NOMO-1 (cell line): ENCODE measurements around the gene OSBPL5.
A peak's percentile ranks its signal among the peaks of the same experiment; 100 is the strongest.

ENCODE experiments used
- DNase-seq, 2 experiments: peaks; one replicate each; lab custom pipeline; 2025; ENCODE audit not compliant: unreplicated experiment in 2 of 2; lab: John Stamatoyannopoulos, UW

OSBPL5 gene

GRCh38 chr11:3164552-3165151, 458 bp downstream of the OSBPL5 start:
- no peak for DNase-seq

GRCh38 chr11:3164138-3164551, 965 bp downstream of the OSBPL5 start:
- peak in 1 of 2 experiments; percentile 15 for DNase-seq

GRCh38 chr11:3163241-3163981, 1.7 kb downstream of the OSBPL5 start:
- no peak for DNase-seq

GRCh38 chr11:3162410-3163240, 2.5 kb downstream of the OSBPL5 start:
- DNase-seq, result no peak

- no peak for DNase-seq
These were observed 3.2 kb downstream of the OSBPL5 start for GRCh38 chr11:3161720-3162409.

DNA sequence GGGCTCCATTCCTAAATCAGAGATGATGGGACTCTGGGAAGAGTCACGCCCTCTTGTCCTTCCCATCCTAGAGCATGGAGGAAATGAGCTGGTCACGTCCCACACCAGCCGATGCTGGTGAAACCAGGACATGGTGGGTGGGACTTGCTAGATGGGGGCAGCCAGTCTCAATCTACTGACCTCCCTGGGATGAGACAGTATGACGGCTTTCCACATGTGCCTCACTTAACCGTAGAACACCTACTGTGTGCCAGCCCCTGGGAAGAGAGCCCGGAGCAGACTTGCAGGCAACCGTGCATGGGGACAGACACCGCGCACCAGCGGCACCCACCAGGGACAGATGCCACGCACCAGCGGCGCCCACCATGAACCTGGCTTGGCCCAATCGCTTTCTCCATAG, 3.8 kb downstream of the OSBPL5 start:
- DNase-seq, result no peak

DNA sequence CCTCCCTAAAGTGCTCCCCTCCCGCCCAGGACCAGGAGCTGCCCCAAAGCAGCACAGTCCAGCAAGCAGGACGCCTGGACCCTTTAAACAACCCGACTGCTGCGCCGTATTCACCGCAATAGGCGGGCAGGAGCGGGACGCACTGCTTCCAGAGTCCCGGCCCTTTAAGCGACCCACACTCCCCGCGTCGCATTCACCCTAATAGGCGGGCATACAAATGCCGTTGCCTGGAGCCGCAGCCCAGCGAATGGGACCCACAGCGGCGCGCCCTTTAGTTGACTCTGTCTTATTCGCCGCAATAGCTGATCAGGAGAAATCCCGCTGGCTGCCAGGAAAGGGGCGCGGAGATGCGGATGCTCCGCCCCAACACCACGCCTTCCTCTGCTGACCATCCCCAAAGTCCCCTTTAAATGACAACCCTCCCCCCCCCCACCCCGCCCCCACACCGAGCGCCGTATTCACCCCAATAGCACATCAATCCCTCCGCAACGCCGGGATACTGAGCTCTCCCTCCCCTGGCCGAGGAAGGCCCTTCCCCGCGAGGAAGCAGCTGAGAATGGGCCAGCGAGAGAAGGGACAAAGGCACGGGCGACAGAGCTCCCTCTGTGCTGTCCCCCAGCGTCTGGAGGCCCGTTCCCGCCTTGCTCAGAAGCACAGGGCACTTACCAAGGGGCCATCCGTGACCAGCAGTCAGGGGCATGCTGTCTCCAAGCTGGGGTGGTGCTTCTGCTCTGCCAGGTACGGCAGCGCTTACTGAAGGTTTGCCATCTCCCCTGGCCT, 4.7 kb downstream of the OSBPL5 start:
- peak; percentile 53 to 72 for DNase-seq

DNA sequence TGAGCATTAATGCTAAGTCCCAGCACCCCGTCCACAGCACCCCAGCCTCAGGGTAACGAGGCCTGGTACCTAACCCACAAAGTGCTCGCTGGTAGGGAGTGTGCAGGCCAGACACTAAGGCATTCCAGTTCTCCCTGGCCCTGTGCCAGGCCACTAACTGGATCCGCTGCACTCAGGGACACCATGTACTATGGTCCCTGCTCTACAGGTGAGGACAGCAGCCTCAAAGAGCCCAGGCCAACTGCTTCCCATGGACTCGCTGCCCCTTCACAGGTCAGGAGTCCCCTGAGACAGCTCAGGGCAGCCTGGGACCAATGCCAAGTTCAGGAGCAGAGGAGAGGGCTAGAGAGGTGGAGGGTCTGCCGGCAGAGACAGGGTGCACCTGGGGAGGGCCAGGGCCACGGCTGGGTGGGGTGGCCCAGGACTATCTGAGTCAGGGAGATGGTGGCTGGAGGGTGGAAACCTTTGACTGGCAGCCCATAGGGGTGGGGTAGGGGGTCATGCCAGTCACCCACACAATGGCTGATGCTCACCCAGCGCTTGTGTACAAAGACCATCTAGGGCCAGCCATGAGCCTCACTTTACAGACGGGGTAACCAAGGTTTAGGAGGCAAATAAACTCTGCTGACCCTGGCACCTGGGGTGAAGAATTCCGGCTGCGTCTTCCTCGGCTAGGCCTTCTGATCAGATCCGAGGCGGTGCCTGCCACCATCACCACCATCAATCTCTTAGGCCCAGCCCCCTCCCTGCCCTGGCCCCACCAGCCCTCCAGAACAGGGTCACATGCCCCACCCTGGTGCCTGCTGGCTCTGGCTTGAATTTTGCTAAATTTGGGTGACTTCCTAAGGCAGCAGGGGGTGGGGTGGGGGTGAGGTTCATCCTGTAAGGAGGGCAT, 5.6 kb downstream of the OSBPL5 start:
- no peak for DNase-seq

GRCh38 chr11:3158821-3159220, 6.3 kb downstream of the OSBPL5 start:
- no peak for DNase-seq

- no peak for DNase-seq
These were observed 6.9 kb downstream of the OSBPL5 start for GRCh38 chr11:3158131-3158591.

DNA sequence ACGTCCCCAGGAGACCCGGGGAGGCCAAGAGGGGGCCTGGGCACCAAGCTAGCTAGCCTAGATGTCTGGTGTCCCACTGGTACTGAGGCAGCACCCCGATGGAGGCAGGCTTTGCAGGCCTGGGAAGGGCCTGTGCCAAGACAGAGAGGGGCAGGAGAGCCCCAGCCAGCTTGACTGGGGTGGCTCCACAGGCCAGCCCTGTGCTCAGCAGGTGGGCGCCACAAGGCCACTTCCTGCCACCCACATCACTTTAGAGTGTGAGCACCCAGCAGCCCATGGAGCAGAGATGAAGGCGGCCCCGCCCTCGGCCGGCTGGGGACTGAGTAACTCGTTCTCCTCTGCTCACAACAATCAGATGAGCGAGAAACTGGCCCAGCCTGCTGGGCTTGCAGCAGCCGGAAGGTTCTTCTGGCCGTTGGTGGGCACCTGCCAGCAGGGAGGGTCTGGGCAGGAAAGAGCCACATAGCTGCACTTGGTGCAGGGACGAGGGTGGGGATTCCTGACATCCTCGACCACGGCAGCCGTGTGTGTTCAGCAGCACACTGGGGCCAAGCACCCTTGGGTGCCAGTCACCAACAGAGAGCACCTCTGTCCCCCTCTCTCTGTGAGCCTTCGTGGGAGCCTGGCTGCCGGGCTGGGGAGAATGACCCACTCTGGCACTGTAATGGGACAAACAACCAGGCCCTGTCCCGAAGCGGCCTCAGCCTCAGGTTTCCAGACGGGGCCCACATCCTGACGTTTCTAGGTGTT, 7.6 kb downstream of the OSBPL5 start:
- no peak for DNase-seq

DNA sequence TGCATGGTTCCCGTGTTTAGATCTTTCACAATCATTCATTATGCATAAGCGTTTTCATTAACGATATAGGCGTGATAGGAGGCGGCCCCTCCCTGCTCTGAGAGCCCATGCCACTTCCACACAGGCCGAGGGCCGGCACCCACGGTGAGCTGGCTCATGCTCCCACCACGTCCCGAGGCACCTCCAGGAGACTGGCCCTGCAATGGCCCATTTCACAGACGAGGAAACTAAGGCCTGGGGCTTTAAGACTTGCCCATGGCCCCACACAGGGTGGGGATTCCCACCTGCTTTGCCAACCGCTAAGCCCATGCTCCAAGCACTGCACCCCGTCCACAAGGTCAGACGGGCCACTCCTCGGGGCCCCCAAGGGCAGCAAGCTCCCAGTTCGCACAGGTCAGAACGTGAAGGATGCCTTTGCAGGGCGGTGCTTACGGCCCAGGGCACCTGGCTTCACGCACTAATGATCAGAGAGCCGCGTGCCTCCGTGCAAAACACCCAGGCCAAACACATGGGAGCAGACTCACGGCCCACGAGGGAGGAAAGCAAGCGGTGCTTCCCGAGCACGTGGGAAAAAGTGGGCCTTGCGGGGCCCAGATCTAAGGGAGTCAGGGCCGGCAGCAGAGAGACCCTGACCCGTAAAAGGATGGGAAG, 8.3 kb downstream of the OSBPL5 start:
- peak; percentile 70 to 85 for DNase-seq

GRCh38 chr11:3156282-3156660, 8.8 kb downstream of the OSBPL5 start:
- DNase-seq, result peak; percentile 66 to 85

DNA sequence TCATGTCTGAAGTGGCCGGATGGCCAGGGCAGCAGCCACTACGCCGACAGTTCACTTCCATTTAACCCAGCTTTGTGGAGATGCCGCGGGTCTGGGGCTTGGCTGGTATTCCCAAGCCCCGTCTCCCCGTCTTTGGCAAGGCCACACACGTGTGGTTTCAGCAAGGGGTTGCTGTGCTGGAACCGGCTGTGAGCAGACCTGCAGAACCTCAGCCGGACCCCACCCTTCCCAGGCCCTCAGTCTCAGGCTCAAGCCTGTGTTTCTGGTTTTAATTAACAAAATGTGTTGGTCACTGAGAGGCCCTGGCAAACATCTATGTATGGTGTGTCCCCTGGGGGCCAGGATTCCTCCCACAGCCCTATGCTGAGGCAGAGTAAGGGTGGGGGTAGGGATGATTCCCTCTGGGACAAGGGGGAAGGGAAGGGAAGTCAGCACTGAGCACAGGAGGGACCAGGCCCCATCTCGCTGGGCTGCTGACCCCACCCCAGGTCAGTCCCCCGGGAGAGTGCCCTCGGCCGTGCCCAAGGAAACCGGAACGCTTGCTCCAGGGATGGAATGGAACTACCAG, 9.3 kb downstream of the OSBPL5 start:
- no peak for DNase-seq

DNA sequence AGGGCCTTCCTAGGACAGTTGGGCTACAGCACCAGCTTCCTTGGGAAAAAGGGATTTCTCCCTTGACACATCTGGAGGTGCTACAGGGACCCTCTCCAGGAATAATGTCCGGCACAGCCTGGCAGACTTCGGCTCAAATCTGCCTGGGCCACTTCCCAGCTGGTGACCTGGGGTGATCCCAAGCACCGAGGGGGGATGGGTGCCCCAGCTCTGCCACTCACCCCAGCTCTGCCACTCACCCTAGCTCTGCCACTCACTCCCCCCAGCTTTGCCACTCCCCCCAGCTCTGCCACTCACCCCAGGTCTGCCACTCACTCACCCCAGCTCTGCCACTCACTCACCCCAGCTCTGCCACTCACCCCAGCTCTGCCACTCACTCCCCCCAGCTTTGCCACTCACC, 9.9 kb downstream of the OSBPL5 start:
- no peak for DNase-seq

- DNase-seq, result peak; percentile 57 to 62
These were observed 11.0 kb downstream of the OSBPL5 start for GRCh38 chr11:3154001-3154599.

DNA sequence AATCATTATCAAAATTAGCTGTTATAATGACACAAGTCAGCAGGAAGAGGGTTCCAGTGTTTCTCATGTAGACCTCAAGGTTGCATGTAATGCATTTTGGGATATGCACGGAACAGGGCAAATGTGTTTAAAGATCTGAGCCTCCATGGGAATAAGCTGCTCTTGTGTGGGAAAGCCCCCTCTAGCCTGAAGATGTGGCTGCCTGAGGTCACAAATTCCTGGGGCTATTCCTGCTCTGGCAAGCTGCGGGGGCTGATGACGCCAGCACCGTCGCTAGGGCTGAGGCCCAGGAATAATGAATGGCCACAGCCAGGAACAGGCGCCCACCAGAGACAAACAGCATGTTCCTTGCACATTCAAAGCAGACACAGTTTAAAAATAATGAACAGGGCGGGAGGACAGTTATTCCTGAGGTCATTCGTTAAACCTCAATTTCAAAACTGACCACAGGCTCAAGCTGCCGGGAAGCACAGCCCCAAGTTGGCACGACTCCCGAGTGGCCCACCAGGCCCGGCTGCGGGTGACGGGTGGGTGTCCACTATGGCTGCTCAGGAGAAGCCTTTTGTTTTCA, 11.7 kb downstream of the OSBPL5 start:
- DNase-seq, result peak; percentile 62 to 69
